A549 (cell line): ENCODE data around the gene RAD18. TPM values are rescaled to one million over a fixed set of nuclear protein-coding genes. Genes with fewer than 3 reads are reported as not detected.

Experiments
- ATAC-seq, 2 experiments: fragments of 200-7000 bp in 1 of 2; fragments of >200 bp in 1 of 2; cut with Nextera tagmentation in 1 of 2; cut with Tn5 transposase in 1 of 2; 3 replicates each; pipeline versions ENCODE4 v1.8.0 to v1.9.1; 2018 to 2020; ENCODE audit warnings: mild to moderate bottlenecking in 1 of 2, moderate library complexity in 1 of 2
- CTCF ChIA-PET: fragments of 300-600 bp; sonication (Branson Sonifier 250); formaldehyde crosslinking; extraction: SDS; loops from one replicate; lab custom pipeline; 2021; ENCODE audit warnings: antibody characterized with exemption, inconsistent platforms; lab: Yijun Ruan, JAX
- POLR2A ChIA-PET: fragments of 350-600 bp; formaldehyde crosslinking; extraction: SDS; loops from one replicate; lab custom pipeline; 2021; ENCODE audit warnings: antibody characterized with exemption, inconsistent platforms; lab: Yijun Ruan, JAX
- DNase-seq, 2 experiments: peaks; one replicate each; pipeline versions ENCODE4 v3.0.0 to v3.0.0-alpha.2; 2011 to 2016; ENCODE audit warnings: low read depth in 1 of 2, low spot score in 1 of 2
- FAIRE-seq: peaks from 2 replicates; lab custom pipeline; 2011; peaks lifted over from hg19 to GRCh38; lab: Jason Lieb, UNC
- H3K27ac ChIP-seq, 2 experiments: fragments of >200 bp; sonication (Bioruptor Twin); formaldehyde crosslinking; 3 replicates each; pipeline ENCODE4 v1.5.1; 2016 to 2017
- H3K4me1 ChIP-seq: fragments of >200 bp; sonication (Bioruptor Twin); formaldehyde crosslinking; 3 replicates; pipeline ENCODE4 v1.6.1; 2016
- H3K4me2 ChIP-seq: fragments of >200 bp; sonication (Bioruptor Twin); formaldehyde crosslinking; 3 replicates; pipeline ENCODE4 v1.6.1; 2016
- H3K4me3 ChIP-seq: fragments of >200 bp; sonication (Bioruptor Twin); formaldehyde crosslinking; 3 replicates; pipeline ENCODE4 v1.5.1; 2016
- H3K9me3 ChIP-seq: fragments of >200 bp; sonication (Bioruptor Twin); formaldehyde crosslinking; 3 replicates; pipeline ENCODE4 v1.6.1; 2016
- CBX2 ChIP-seq: fragments of 200-600 bp; sonication (generic); IDR thresholded peaks from 2 replicates; pipeline ENCODE4 v1.6.1; 2016; ENCODE audit warnings: low read depth, mild to moderate bottlenecking, borderline replicate concordance
- CBX8 ChIP-seq: fragments of 200-600 bp; sonication (generic); IDR thresholded peaks from 2 replicates; pipeline ENCODE4 v1.6.1; 2016
- CHD4 ChIP-seq: fragments of 200-600 bp; sonication (generic); IDR thresholded peaks from 2 replicates; pipeline ENCODE4 v1.6.1; 2016; ENCODE audit warnings: antibody characterized with exemption, mild to moderate bottlenecking, borderline replicate concordance
- EHF ChIP-seq: fragments of 250-450 bp; sonication (Bioruptor Pico); IDR thresholded peaks from 2 replicates; pipeline ENCODE4 v1.5.0; 2020; ENCODE audit warnings: mild to moderate bottlenecking
- EHMT2 ChIP-seq: fragments of 200-600 bp; sonication (generic); IDR thresholded peaks from 2 replicates; pipeline ENCODE4 v1.6.1; 2016; ENCODE audit warnings: antibody characterized with exemption, low read depth, mild to moderate bottlenecking, moderate library complexity
- ELK1 ChIP-seq: fragments of 150-350 bp; IDR thresholded peaks from 2 replicates; pipeline ENCODE4 v1.6.1; 2014; ENCODE audit warnings: low read depth, mild to moderate bottlenecking, low read length
- ESRRA ChIP-seq: fragments of 150-350 bp; IDR thresholded peaks from 2 replicates; pipeline ENCODE4 v1.6.1; 2014; ENCODE audit warnings: mild to moderate bottlenecking, low read length, borderline replicate concordance
- FOSL2 ChIP-seq, 2 experiments: fragments of 450-650 bp in 1 of 2; fragments of >200 bp in 1 of 2; sonication (Bioruptor Twin) in 1 of 2; formaldehyde crosslinking; IDR thresholded peaks; 2 replicates each; pipeline versions ENCODE4 v1.5.0 to v1.6.1; 2016 to 2020; ENCODE audit warnings: mild to moderate bottlenecking in 1 of 2, moderate library complexity in 1 of 2
- KDM5A ChIP-seq: fragments of 200-600 bp; sonication (generic); IDR thresholded peaks from 2 replicates; pipeline ENCODE4 v1.6.1; 2016; ENCODE audit warnings: antibody characterized with exemption, mild to moderate bottlenecking
- MAZ ChIP-seq: fragments of 150-350 bp; IDR thresholded peaks from 2 replicates; pipeline ENCODE4 v1.6.1; 2014; ENCODE audit warnings: antibody characterized with exemption, low read depth, low read length, borderline replicate concordance
- MYC ChIP-seq: IDR thresholded peaks from 2 replicates; pipeline ENCODE4 v1.6.1; 2012; ENCODE audit warnings: mild to moderate bottlenecking, inconsistent platforms, low read length, improper control_type of control experiment, borderline replicate concordance
- NFE2L2 ChIP-seq: fragments of 150-350 bp; conservative IDR thresholded peaks from 2 replicates; pipeline ENCODE4 v1.6.1; 2014; ENCODE audit warnings: low read length
- PBX3 ChIP-seq: IDR thresholded peaks from 2 replicates; pipeline ENCODE4 v1.6.1; 2012
- PHF8 ChIP-seq: fragments of 200-600 bp; sonication (generic); IDR thresholded peaks from 2 replicates; pipeline ENCODE4 v1.6.1; 2016; ENCODE audit warnings: low read depth, mild to moderate bottlenecking, antibody characterized with exemption, moderate library complexity, borderline replicate concordance
- POLR2AphosphoS2 ChIP-seq: conservative IDR thresholded peaks from 2 replicates; pipeline ENCODE4 v1.6.1; 2012; ENCODE audit warnings: low read length, improper control_type of control experiment, inconsistent platforms
- RAD21 ChIP-seq, 2 experiments: fragments of >200 bp in 1 of 2; sonication (Bioruptor Twin) in 1 of 2; formaldehyde crosslinking in 1 of 2; IDR thresholded peaks in 1 of 2; conservative IDR thresholded peaks in 1 of 2; 2 replicates in 1 of 2; 3 replicates in 1 of 2; pipeline ENCODE4 v1.6.1; 2012 to 2018; ENCODE audit warnings: inconsistent platforms in 1 of 2
- RCOR1 ChIP-seq: fragments of 150-350 bp; IDR thresholded peaks from 2 replicates; pipeline ENCODE4 v1.6.1; 2014; ENCODE audit warnings: antibody characterized with exemption, low read length, low read depth
- RNF2 ChIP-seq: fragments of 200-600 bp; sonication (generic); IDR thresholded peaks from 2 replicates; pipeline ENCODE4 v1.6.1; 2016; ENCODE audit warnings: low read depth, mild to moderate bottlenecking, antibody characterized with exemption, moderate library complexity, borderline replicate concordance
- SMC3 ChIP-seq: fragments of >200 bp; sonication (Bioruptor Twin); formaldehyde crosslinking; IDR thresholded peaks from 3 replicates; pipeline ENCODE4 v1.6.1; 2018; ENCODE audit warnings: inconsistent platforms
- TP53 ChIP-seq: fragments of 250-450 bp; sonication (Bioruptor Pico); IDR thresholded peaks from 2 replicates; pipeline ENCODE4 v1.5.0; 2021; ENCODE audit warnings: mild to moderate bottlenecking, moderate library complexity
- ZC3H11A ChIP-seq: fragments of 450-650 bp; IDR thresholded peaks from 2 replicates; pipeline ENCODE4 v1.6.1; 2014; ENCODE audit warnings: antibody characterized with exemption, mild to moderate bottlenecking
- WGBS: methylation state at CpG from one replicate; pipeline ENCODE4 v1.1.6; 2017; ENCODE audit errors: missing lambda C conversion rate; 5-methylcytosine and 5-hydroxymethylcytosine counted together
- polyA plus RNA-seq, 4 experiments: library from polyadenylated mRNA; depleted of rRNA in 3 of 4; stranded (reverse); fragments of >200 nt; fragmentation: RNase III in 1 of 4; extraction: RNeasy Plus Mini Kit Qiagen cat#74134 plus additional on column Dnase treatment in 1 of 4; gene quantifications; 2 replicates in 3 of 4; 3 replicates in 1 of 4; pipeline ENCODE4 v1.2.3, GENCODE V29; 2011 to 2017
- TF ChIP-seq, protein P1 (sequence below): fragments of 200-600 bp; sonication (generic); IDR thresholded peaks from 2 replicates; pipeline ENCODE4 v1.6.1; 2016; ENCODE audit warnings: antibody characterized with exemption, mild to moderate bottlenecking, moderate library complexity
- TF ChIP-seq, protein P2 (sequence below): fragments of 250-450 bp; sonication (Bioruptor Pico); IDR thresholded peaks from 2 replicates; pipeline ENCODE4 v1.5.0; 2021; ENCODE audit warnings: mild to moderate bottlenecking, moderate library complexity, borderline replicate concordance
- TF ChIP-seq, protein P3 (sequence below): IDR thresholded peaks from 2 replicates; pipeline ENCODE4 v1.6.1; 2012

RAD18 gene
- polyA plus RNA-seq, 2 of the 4 experiments (the other 2 are of a cell fraction) = 11.8 to 23.2 TPM

GRCh38 chr3:8837162-8837561 is 126.1 kb downstream of the RAD18 start:
- WGBS = 50% methylated on average over 3 of the region's 3 CpGs
- POLR2A ChIA-PET = no interaction called here
- TF ChIP-seq, protein P1, sequence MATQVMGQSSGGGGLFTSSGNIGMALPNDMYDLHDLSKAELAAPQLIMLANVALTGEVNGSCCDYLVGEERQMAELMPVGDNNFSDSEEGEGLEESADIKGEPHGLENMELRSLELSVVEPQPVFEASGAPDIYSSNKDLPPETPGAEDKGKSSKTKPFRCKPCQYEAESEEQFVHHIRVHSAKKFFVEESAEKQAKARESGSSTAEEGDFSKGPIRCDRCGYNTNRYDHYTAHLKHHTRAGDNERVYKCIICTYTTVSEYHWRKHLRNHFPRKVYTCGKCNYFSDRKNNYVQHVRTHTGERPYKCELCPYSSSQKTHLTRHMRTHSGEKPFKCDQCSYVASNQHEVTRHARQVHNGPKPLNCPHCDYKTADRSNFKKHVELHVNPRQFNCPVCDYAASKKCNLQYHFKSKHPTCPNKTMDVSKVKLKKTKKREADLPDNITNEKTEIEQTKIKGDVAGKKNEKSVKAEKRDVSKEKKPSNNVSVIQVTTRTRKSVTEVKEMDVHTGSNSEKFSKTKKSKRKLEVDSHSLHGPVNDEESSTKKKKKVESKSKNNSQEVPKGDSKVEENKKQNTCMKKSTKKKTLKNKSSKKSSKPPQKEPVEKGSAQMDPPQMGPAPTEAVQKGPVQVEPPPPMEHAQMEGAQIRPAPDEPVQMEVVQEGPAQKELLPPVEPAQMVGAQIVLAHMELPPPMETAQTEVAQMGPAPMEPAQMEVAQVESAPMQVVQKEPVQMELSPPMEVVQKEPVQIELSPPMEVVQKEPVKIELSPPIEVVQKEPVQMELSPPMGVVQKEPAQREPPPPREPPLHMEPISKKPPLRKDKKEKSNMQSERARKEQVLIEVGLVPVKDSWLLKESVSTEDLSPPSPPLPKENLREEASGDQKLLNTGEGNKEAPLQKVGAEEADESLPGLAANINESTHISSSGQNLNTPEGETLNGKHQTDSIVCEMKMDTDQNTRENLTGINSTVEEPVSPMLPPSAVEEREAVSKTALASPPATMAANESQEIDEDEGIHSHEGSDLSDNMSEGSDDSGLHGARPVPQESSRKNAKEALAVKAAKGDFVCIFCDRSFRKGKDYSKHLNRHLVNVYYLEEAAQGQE = no peak
- TF ChIP-seq CHD4 = no peak
- TF ChIP-seq NFE2L2 = no peak
- no peak for TF ChIP-seq MYC
- no peak for TF ChIP-seq ESRRA
- TF ChIP-seq, protein P2, sequence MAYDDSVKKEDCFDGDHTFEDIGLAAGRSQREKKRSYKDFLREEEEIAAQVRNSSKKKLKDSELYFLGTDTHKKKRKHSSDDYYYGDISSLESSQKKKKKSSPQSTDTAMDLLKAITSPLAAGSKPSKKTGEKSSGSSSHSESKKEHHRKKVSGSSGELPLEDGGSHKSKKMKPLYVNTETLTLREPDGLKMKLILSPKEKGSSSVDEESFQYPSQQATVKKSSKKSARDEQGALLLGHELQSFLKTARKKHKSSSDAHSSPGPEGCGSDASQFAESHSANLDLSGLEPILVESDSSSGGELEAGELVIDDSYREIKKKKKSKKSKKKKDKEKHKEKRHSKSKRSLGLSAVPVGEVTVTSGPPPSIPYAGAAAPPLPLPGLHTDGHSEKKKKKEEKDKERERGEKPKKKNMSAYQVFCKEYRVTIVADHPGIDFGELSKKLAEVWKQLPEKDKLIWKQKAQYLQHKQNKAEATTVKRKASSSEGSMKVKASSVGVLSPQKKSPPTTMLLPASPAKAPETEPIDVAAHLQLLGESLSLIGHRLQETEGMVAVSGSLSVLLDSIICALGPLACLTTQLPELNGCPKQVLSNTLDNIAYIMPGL (CRISPR knock-in tag) = no peak
- no peak for TF ChIP-seq KDM5A
- TF ChIP-seq RNF2 = no peak
- TF ChIP-seq MAZ = no peak
- no peak for TF ChIP-seq ZC3H11A
- TF ChIP-seq PHF8 = no peak
- TF ChIP-seq, all 56 proteins: peak for 0
- Histone ChIP-seq H3K27ac (0 out of 6 replicates have a peak overlapping the region, but pooled peaks of 1 of the 2 experiments have one; percentile 10), H3K4me2 (no peak overlapping the region), H3K9me3 (no peaks in the 10 kb centered on the region), H3K4me1 (peaks cover 15% of the 10 kb centered on the region), H3K4me3 (no peak overlapping the region)
- DNase-seq (no peak), ATAC-seq (peak; percentile 37 to 63; a peak in 3 of 6 replicates), FAIRE-seq (no peak)
- CTCF ChIA-PET = interaction anchor here (0.8 to 2.6 kb wide), 4 partner anchors 9 to 68 kb away, joined by 3 to 10 read pairs (median 4); partner anchors contain the start of gene OXTR

DNA sequence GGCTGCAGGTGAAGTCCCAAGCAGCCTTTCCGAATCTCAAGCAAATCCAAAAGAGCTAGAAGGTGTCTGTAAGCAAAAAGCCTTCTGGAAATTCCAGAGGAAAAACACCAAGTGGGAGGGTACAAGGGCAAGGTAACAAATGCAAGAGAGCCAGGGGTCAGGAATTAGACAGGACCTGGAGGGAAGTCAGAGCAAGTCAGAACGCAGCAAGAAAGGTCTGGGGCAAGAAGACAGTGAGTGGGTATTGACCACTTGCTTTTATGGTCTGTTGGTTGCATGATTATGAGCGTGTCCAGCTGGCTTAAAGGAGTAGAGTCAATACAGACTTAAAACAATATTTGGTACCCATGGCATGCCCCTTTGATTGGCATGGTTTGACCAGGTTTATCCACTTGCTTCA is 127.2 kb downstream of the RAD18 start:
- H3K4me1 ChIP-seq = peaks cover 15% of the 10 kb centered on the region
- TF ChIP-seq EHF (CRISPR knock-in tag) (no peak), EHMT2 (no peak), ELK1 (no peak), RCOR1 (no peak), CBX8 (no peak), FOSL2 (IDR thresholded peaks at IDR 0.05) (no peak), FOSL2 (CRISPR knock-in tag; IDR thresholded peaks at IDR 0.05) (no peak), PBX3 (no peak), TP53 (CRISPR knock-in tag) (no peak), SMC3 (no peak), CBX2 (no peak), RAD21 (conservative IDR thresholded peaks at IDR 0.05 in 1 of 2, IDR thresholded peaks at IDR 0.05 in 1 of 2) (no peak), POLR2AphosphoS2 (no peak)
- TF ChIP-seq, protein P3, sequence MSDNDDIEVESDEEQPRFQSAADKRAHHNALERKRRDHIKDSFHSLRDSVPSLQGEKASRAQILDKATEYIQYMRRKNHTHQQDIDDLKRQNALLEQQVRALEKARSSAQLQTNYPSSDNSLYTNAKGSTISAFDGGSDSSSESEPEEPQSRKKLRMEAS = no peak
- TF ChIP-seq, protein P2 (CRISPR knock-in tag) = no peak
- TF ChIP-seq, all 56 proteins: peak for 0
- H3K4me3 ChIP-seq = no peak overlapping the region
- CTCF ChIA-PET = interaction anchor here (0.7 to 1.5 kb wide), 3 partner anchors 8 to 77 kb away, joined by 3 to 6 read pairs (median 3); partner anchors contain the start of gene OXTR
- WGBS = 90% methylated on average over 3 of the region's 3 CpGs
- FAIRE-seq (no peak), DNase-seq (no peak), ATAC-seq (no peak)
- H3K27ac ChIP-seq = no peak overlapping the region
- POLR2A ChIA-PET = no interaction called here
- no peaks in the 10 kb centered on the region for H3K9me3 ChIP-seq
- no peak overlapping the region for H3K4me2 ChIP-seq
